GM12878 (cell line): Measurements from ENCODE around the gene HEYL. TPM values are rescaled to one million over a fixed set of nuclear protein-coding genes. Genes with fewer than 3 reads are reported as not detected.

Source experiments
- ATAC-seq: fragments of 200-7000 bp; cut with Tn5 transposase; 3 replicates; pipeline ENCODE4 v1.9.1; 2020; ENCODE audit warnings: mild to moderate bottlenecking, moderate library complexity
- BruUV-seq: library from RNA; stranded (reverse); fragments of 400-500 nt; replicated peaks from 2 replicates; lab custom pipeline; 2021; lab: Mats Ljungman, UMichigan
- CTCF ChIA-PET: fragments of 300-600 bp; sonication (Branson Sonifier 250); formaldehyde crosslinking; extraction: SDS; loops from one replicate; lab custom pipeline; 2021; ENCODE audit warnings: inconsistent platforms; lab: Yijun Ruan, JAX
- POLR2A ChIA-PET: fragments of 350-600 bp; formaldehyde crosslinking; extraction: SDS; loops from one replicate; lab custom pipeline; 2021; ENCODE audit warnings: inconsistent platforms; lab: Charles Lee
- RAD21 ChIA-PET: fragments of 300-600 bp; sonication (Branson Sonifier 250); formaldehyde crosslinking; loops from one replicate; lab custom pipeline; 2023; ENCODE audit warnings: antibody characterized with exemption; ENCODE audit not compliant: unreplicated experiment; lab: Charles Lee
- SMC1A ChIA-PET: fragments of 300-600 bp; sonication (Branson Sonifier 250); formaldehyde crosslinking; loops from one replicate; lab custom pipeline; 2023; ENCODE audit not compliant: unreplicated experiment, uncharacterized antibody; lab: Charles Lee
- DNase-seq: peaks from one replicate; pipeline ENCODE4 v3.0.0-alpha.2; 2011; ENCODE audit warnings: low read depth, low spot score
- FAIRE-seq: peaks from 3 replicates; lab custom pipeline; 2011; peaks lifted over from hg19 to GRCh38; lab: Jason Lieb, UNC
- H2AFZ ChIP-seq: 2 replicates; pipeline ENCODE4 v1.6.0; 2011; ENCODE audit warnings: low read depth, low read length, control low read depth; ENCODE audit not compliant: control insufficient read depth
- H3K27ac ChIP-seq: 2 replicates; pipeline ENCODE4 v1.5.1; 2011; ENCODE audit warnings: control low read depth; ENCODE audit not compliant: control insufficient read depth, insufficient read depth
- H3K27me3 ChIP-seq, 2 experiments: replicated peaks in 1 of 2; 2 replicates each; pipeline versions ENCODE4 v1.6.0 to v1.6.1; 2011; ENCODE audit warnings: low read length in 1 of 2; ENCODE audit not compliant: control insufficient read depth in 2 of 2, insufficient read depth in 2 of 2
- H3K36me3 ChIP-seq, 2 experiments: 2 replicates each; pipeline ENCODE4 v1.5.1; 2011; ENCODE audit warnings: low read length in 1 of 2; ENCODE audit not compliant: control insufficient read depth in 2 of 2, insufficient read depth in 2 of 2
- H3K4me1 ChIP-seq: 2 replicates; pipeline ENCODE4 v1.6.1; 2011; ENCODE audit warnings: mild to moderate bottlenecking, low read length, moderate library complexity, mixed read lengths; ENCODE audit not compliant: control insufficient read depth, insufficient read depth
- H3K4me2 ChIP-seq: 2 replicates; pipeline ENCODE4 v1.6.0; 2011; ENCODE audit warnings: control low read depth; ENCODE audit not compliant: control insufficient read depth, insufficient read depth
- H3K4me3 ChIP-seq: fragments of 200-600 bp; sonication (generic); 2 replicates; pipeline ENCODE4 v1.5.1; 2016
- H3K79me2 ChIP-seq: 2 replicates; pipeline ENCODE4 v1.6.0; 2011; ENCODE audit warnings: low read length; ENCODE audit not compliant: control insufficient read depth, insufficient read depth
- H3K9ac ChIP-seq: 2 replicates; pipeline ENCODE4 v1.8.0; 2011; ENCODE audit warnings: low read length, control low read depth, mixed read lengths; ENCODE audit not compliant: control insufficient read depth, insufficient read depth
- H3K9me3 ChIP-seq: replicated peaks from 3 replicates; pipeline ENCODE4 v1.5.1; 2011; ENCODE audit warnings: mild to moderate bottlenecking, low read length; ENCODE audit not compliant: control insufficient read depth, insufficient read depth
- H4K20me1 ChIP-seq: 2 replicates; pipeline ENCODE4 v1.6.0; 2011; ENCODE audit not compliant: control insufficient read depth, insufficient read depth
- TBL1XR1 ChIP-seq: IDR thresholded peaks from 2 replicates; pipeline ENCODE4 v1.6.1; 2012; ENCODE audit warnings: low read depth, low read length, improper control_type of control experiment
- WGBS: methylation state at CpG from one replicate; pipeline ENCODE4 v1.1.6; 2016; ENCODE audit warnings: low lambda C conversion rate; ENCODE audit not compliant: insufficient replicate concordance, insufficient coverage; ENCODE audit errors: missing lambda C conversion rate; 5-methylcytosine and 5-hydroxymethylcytosine counted together
- in situ Hi-C: fragments of 300-500 bp; cut with MboI; formaldehyde crosslinking; loops from 9 replicates; pipeline ENCODE4 v1.14.3; 2018; ENCODE audit warnings: mixed read lengths
- intact Hi-C: fragments of 100-400 bp; cut with micrococcal nuclease; formaldehyde crosslinking; loops from one replicate; pipeline ENCODE4 v1.14.2; 2022; ENCODE audit not compliant: unreplicated experiment
- polyA plus RNA-seq, 11 experiments: library from polyadenylated mRNA; depleted of rRNA in 4 of 11; unstranded in 6 of 11; stranded (reverse) in 5 of 11; fragments of >200 nt; fragmentation: Nextera tagmentation in 4 of 11; fragmentation: Illumina TruSeq in 1 of 11; extraction: Ambion mirVana in 4 of 11; extraction: Trizol in 1 of 11; gene quantifications; 1 replicate in 1 of 11; 2 replicates in 10 of 11; pipeline versions ENCODE4 v1.2.1 to v1.2.3, GENCODE V29; 2011 to 2016; ENCODE audit warnings: inconsistent platforms in 2 of 11, missing spikeins in 2 of 11, low read depth in 1 of 11
- total RNA-seq, 4 experiments: library from RNA; depleted of rRNA in 3 of 4; stranded (reverse); fragments of >200 nt in 3 of 4; fragmentation: Illumina TruSeq in 1 of 4; extraction: Trizol in 1 of 4; gene quantifications; 2 replicates each; pipeline versions ENCODE4 v1.2.1 to v1.2.3, GENCODE V29; 2013 to 2021
- TF ChIP-seq, protein P1 (sequence below): fragments of 450-650 bp; IDR thresholded peaks from 2 replicates; pipeline ENCODE4 v1.6.1; 2016; ENCODE audit warnings: mild to moderate bottlenecking, moderate library complexity, borderline replicate concordance

HEYL gene
- total and polyA plus RNA-seq, 10 of the 15 experiments (the other 5 are each of a cell fraction or from before 2014, with no cell fraction given), result under 0.01 to 0.04 TPM; not detected in 8

DNA sequence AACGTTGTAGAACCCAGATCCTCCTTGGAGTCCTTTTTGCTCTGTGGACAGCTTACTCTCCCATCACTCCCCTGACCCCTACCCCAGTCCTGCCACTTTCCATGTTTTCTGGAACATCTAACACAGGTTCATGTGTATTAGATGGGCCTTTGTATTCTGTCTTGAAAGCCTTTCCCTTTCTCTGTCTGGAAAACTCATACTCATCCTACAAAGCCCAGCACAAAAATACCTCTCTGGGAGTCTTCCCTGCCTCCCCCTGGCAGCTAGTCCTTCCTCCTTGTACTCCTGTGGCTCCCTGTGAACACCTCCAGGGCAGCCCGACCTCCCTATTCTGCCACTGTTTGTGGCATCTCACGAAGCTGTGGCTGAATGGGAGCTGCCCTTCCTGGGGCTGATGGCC lies 7.8 kb upstream of the HEYL start:
- 2% methylated on average over 3 of the region's 3 CpGs for WGBS
- Histone ChIP-seq H3K36me3 (no peaks in the 10 kb centered on the region), H3K27me3 (no peaks in the 10 kb centered on the region), H3K4me1 (no peaks in the 10 kb centered on the region), H3K79me2 (no peaks in the 10 kb centered on the region), H3K9ac (no peak overlapping the region), H3K4me3 (no peak overlapping the region), H3K27ac (no peak overlapping the region), H4K20me1 (no peaks in the 10 kb centered on the region), H2AFZ (no peak overlapping the region)
- intact Hi-C loops, result no loop called here
- SMC1A ChIA-PET, result interaction anchor here (1.1 to 1.8 kb wide), 4 partner anchors 21 to 42 kb away, joined by 3 to 4 read pairs (median 3); no protein-coding TSS in a partner anchor
- FAIRE-seq (no peak), ATAC-seq (no peak), DNase-seq (no peak)
- POLR2A ChIA-PET, result interaction anchor here (0.5 to 1.2 kb wide), 2 partner anchors 41 to 105 kb away, joined by 3 read pairs; no protein-coding TSS in a partner anchor
- RAD21 ChIA-PET, result interaction anchor here (0.7 to 1.9 kb wide), 3 partner anchors 11 to 548 kb away, joined by 3 to 5 read pairs (median 4); no protein-coding TSS in a partner anchor
- CTCF ChIA-PET, result interaction anchor here (0.8 to 1.8 kb wide), 9 partner anchors 11 to 73 kb away, joined by 3 to 9 read pairs (median 5); no protein-coding TSS in a partner anchor
- no TSS peak for BruUV-seq
- no peak for TF ChIP-seq TBL1XR1
- TF ChIP-seq, protein P1, sequence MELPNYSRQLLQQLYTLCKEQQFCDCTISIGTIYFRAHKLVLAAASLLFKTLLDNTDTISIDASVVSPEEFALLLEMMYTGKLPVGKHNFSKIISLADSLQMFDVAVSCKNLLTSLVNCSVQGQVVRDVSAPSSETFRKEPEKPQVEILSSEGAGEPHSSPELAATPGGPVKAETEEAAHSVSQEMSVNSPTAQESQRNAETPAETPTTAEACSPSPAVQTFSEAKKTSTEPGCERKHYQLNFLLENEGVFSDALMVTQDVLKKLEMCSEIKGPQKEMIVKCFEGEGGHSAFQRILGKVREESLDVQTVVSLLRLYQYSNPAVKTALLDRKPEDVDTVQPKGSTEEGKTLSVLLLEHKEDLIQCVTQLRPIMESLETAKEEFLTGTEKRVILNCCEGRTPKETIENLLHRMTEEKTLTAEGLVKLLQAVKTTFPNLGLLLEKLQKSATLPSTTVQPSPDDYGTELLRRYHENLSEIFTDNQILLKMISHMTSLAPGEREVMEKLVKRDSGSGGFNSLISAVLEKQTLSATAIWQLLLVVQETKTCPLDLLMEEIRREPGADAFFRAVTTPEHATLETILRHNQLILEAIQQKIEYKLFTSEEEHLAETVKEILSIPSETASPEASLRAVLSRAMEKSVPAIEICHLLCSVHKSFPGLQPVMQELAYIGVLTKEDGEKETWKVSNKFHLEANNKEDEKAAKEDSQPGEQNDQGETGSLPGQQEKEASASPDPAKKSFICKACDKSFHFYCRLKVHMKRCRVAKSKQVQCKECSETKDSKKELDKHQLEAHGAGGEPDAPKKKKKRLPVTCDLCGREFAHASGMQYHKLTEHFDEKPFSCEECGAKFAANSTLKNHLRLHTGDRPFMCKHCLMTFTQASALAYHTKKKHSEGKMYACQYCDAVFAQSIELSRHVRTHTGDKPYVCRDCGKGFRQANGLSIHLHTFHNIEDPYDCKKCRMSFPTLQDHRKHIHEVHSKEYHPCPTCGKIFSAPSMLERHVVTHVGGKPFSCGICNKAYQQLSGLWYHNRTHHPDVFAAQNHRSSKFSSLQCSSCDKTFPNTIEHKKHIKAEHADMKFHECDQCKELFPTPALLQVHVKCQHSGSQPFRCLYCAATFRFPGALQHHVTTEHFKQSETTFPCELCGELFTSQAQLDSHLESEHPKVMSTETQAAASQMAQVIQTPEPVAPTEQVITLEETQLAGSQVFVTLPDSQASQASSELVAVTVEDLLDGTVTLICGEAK, result no peak
- TF ChIP-seq, all 136 proteins: peak for 0
- Histone ChIP-seq H3K4me2 (no peak overlapping the region), H3K9me3 (no peaks in the 10 kb centered on the region)
- in situ Hi-C loops, result no loop called here
